GM10248 (cell line): ENCODE results near the gene PHOX2A.
"Not testable (repeated sequence)": the region's sequence is repeated elsewhere in the genome, so short reads cannot be mapped to it uniquely, and the experiment has no call there.

Experiments
- CTCF ChIA-PET: fragments of 300-600 bp; sonication (Branson Sonifier 250); formaldehyde crosslinking; extraction: SDS; loops from one replicate; lab custom pipeline; 2021; ENCODE audit warnings: antibody characterized with exemption; lab: Yijun Ruan, JAX
- POLR2A ChIA-PET: fragments of 350-650 bp; sonication (Branson Sonifier 250); formaldehyde crosslinking; extraction: SDS; loops from one replicate; lab custom pipeline; 2020; ENCODE audit warnings: antibody characterized with exemption; lab: Yijun Ruan, JAX
- DNase-seq: peaks from one replicate; pipeline ENCODE4 v3.0.0; 2012; ENCODE audit errors: extremely low spot score
- TF ChIP-seq, protein P1 (sequence below): IDR thresholded peaks from 2 replicates; pipeline ENCODE4 v1.5.1; 2012; ENCODE audit warnings: mild to moderate bottlenecking, low read depth; ENCODE audit errors: extremely low read depth, missing control alignments, control extremely low read depth

The PHOX2A gene

DNA sequence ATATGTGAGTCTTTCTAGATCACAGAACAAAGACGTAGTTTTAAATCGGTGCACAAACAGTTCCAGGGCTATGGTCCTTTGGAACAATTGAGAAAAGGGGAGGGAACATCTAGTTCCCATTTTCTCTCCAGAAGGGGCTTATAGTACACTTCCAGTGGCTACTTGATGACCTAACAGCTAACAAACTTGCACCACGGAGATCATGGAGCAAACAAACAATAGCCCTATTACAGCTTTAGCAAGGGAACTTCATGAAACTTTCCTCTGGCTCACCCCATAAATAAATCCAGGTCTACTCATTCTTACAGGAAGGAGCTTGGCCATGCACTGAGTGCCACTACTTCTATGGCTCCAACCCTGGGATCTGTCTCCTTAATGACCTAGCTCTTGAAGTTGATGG lies 35.7 kb downstream of the PHOX2A start:
- POLR2A ChIA-PET, result no interaction called here
- CTCF ChIA-PET, result interaction anchor here (0.6 to 1.3 kb wide), 4 partner anchors 14 to 206 kb away, joined by 3 to 4 read pairs (median 3); no protein-coding TSS in a partner anchor
- TF ChIP-seq, protein P1, sequence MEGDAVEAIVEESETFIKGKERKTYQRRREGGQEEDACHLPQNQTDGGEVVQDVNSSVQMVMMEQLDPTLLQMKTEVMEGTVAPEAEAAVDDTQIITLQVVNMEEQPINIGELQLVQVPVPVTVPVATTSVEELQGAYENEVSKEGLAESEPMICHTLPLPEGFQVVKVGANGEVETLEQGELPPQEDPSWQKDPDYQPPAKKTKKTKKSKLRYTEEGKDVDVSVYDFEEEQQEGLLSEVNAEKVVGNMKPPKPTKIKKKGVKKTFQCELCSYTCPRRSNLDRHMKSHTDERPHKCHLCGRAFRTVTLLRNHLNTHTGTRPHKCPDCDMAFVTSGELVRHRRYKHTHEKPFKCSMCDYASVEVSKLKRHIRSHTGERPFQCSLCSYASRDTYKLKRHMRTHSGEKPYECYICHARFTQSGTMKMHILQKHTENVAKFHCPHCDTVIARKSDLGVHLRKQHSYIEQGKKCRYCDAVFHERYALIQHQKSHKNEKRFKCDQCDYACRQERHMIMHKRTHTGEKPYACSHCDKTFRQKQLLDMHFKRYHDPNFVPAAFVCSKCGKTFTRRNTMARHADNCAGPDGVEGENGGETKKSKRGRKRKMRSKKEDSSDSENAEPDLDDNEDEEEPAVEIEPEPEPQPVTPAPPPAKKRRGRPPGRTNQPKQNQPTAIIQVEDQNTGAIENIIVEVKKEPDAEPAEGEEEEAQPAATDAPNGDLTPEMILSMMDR, result no peak
- DNase-seq, result no peak

GRCh38 chr11:72206794-72207193 lies 37.2 kb downstream of the PHOX2A start:
- POLR2A ChIA-PET, result not testable (repeated sequence)
- CTCF ChIA-PET, result interaction anchor here (1.1 to 1.5 kb wide), 2 partner anchors 9 to 182 kb away, joined by 3 read pairs; no protein-coding TSS in a partner anchor

GRCh38 chr11:72204886-72205285 lies 39.1 kb downstream of the PHOX2A start:
- no peak for DNase-seq
- TF ChIP-seq, protein P1, result no peak
- POLR2A ChIA-PET, result no interaction called here
- CTCF ChIA-PET, result no interaction called here

More at GRCh38 chr11:72206794-72207193, 37.2 kb downstream of the PHOX2A start:
- not testable (repeated sequence) for DNase-seq

- DNase-seq, result no peak
- CTCF ChIA-PET, result no interaction called here
- POLR2A ChIA-PET, result no interaction called here
- TF ChIP-seq, protein P1, result no peak
Observed at GRCh38 chr11:72203163-72203562, 40.8 kb downstream of the PHOX2A start.

DNA sequence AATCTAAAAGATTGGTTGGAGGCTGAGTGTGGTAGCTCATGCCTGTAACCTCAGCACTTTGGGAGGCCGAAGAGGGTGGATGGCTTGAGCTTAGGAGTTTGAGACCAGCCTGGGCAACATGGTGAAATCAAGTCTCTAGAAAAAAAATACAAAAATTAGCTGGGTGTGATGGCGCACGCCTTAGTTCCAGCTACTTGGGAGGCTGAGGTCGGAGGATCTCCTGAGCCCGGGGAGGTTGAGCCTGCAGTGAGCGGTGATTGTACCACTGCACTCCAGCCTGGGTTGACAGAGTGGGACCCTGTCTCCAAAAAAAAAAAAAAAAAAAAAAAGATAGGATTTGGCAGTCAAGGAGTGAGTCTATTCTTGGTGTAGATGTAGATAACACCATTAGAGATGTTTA lies 41.4 kb downstream of the PHOX2A start:
- CTCF ChIA-PET, result no interaction called here
- no peak for DNase-seq
- TF ChIP-seq, protein P1, result no peak
- POLR2A ChIA-PET, result no interaction called here

DNA sequence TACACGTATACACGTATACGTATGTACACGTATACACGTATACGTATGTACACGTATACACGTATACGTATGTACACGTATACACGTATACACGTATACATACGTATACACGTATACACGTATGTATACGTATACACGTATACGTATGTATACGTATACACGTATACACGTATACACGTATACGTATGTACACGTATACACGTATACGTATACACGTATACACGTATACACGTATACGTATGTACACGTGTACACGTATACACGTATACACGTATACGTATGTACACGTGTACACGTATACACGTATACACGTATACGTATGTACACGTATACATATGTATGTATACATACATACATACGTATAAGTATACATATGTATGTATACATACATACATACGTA lies 42.5 kb downstream of the PHOX2A start:
- DNase-seq, CTCF ChIA-PET: not testable (repeated sequence)

DNA sequence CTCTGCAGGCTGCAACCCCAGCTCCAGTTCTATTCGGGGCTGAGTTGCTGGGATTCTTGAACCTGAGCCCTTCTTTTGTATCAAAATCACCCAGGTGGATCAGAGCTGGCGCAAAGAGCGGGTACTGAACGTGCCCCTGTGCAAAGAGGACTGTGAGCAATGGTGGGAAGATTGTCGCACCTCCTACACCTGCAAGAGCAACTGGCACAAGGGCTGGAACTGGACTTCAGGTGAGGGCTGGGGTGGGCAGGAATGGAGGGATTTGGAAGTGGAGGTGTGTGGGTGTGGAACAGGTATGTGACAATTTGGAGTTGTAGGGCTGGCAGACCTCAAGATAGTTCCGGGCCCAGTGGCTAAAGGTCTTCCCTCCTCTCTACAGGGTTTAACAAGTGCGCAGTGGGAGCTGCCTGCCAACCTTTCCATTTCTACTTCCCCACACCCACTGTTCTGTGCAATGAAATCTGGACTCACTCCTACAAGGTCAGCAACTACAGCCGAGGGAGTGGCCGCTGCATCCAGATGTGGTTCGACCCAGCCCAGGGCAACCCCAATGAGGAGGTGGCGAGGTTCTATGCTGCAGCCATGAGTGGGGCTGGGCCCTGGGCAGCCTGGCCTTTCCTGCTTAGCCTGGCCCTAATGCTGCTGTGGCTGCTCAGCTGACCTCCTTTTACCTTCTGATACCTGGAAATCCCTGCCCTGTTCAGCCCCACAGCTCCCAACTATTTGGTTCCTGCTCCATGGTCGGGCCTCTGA lies 48.3 kb downstream of the PHOX2A start:
- POLR2A ChIA-PET, result no interaction called here
- CTCF ChIA-PET, result no interaction called here
- TF ChIP-seq, protein P1, result no peak
- no peak for DNase-seq

More for the DNA sequence above, 42.5 kb downstream of the PHOX2A start:
- POLR2A ChIA-PET, result not testable (repeated sequence)
